Skeletal muscle tissue (tissue), 4 donors: ENCODE results near the gene CCDC9B. TPM values are rescaled to one million over a fixed set of nuclear protein-coding genes. Genes with fewer than 3 reads are reported as not detected.

Experiments
- H3K27ac ChIP-seq: one replicate; pipeline ENCODE4 v1.7.0; 2013; ENCODE audit warnings: mild to moderate bottlenecking, low read depth, low read length, inconsistent platforms
- H3K27me3 ChIP-seq, 3 donors: one replicate each; pipeline ENCODE4 v1.7.0; 2013; ENCODE audit warnings: low read length in 3 of 3; ENCODE audit not compliant: control insufficient read depth in 3 of 3, insufficient read depth in 3 of 3
- H3K36me3 ChIP-seq, 3 donors: one replicate each; pipeline ENCODE4 v1.7.0; 2013; ENCODE audit warnings: low read length in 3 of 3; ENCODE audit not compliant: control insufficient read depth in 3 of 3, insufficient read depth in 3 of 3
- H3K4me1 ChIP-seq, 3 donors: one replicate each; pipeline ENCODE4 v1.7.0; 2013; ENCODE audit warnings: low read length in 3 of 3, mild to moderate bottlenecking in 3 of 3; ENCODE audit not compliant: control insufficient read depth in 3 of 3, insufficient read depth in 3 of 3
- H3K4me3 ChIP-seq, 3 donors: one replicate each; pipeline ENCODE4 v1.7.0; 2013; ENCODE audit warnings: low read length in 3 of 3
- H3K9ac ChIP-seq, 3 donors: one replicate each; pipeline ENCODE4 v1.7.0; 2013; ENCODE audit warnings: low read length in 3 of 3, mild to moderate bottlenecking in 3 of 3, moderate library complexity in 2 of 3, low read depth in 1 of 3
- H3K9me3 ChIP-seq, 3 donors: one replicate each; pipeline ENCODE4 v1.7.0; 2013; ENCODE audit warnings: low read length in 3 of 3; ENCODE audit not compliant: control insufficient read depth in 3 of 3
- total RNA-seq: library from RNA; depleted of rRNA; stranded (reverse); fragments of >200 nt; gene quantifications from one replicate; pipeline ENCODE4 v1.2.3, GENCODE V29; 2014
- donor health status: Osteomylitis.

The CCDC9B gene
- total RNA-seq, 1 donor from 2014 or later, result 2.1 TPM

DNA sequence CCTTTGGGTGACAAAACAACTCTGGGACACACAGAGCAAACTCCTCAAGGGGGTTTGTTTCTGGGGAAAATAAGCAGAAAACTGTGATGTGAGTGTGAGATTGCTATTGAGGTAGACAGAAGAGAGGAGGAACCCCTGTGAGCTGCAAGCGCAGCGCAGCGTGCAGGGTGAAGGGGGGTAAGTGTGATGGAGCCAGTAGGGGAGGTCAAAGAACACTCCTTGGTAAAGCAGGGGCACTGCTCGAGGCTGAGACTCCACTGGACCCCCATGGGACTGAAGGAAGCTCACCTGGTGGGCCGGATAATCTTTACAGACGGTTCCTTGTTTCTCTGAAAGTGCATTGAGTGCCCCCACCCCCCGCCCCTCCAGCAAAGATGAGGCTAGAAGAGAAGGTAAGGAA, 9.7 kb downstream of the CCDC9B start:
- Histone ChIP-seq H3K4me3 (no peak overlapping the region), H3K9me3 (no peaks in the 10 kb centered on the region), H3K36me3 (peaks cover 10 to 15% (median 11%) of the 10 kb centered on the region in 3 donors), H3K27ac (no peak overlapping the region), H3K27me3 (no peaks in the 10 kb centered on the region), H3K9ac (no peak overlapping the region), H3K4me1 (peaks cover 28 to 78% (median 48%) of the 10 kb centered on the region in 3 donors)

DNA sequence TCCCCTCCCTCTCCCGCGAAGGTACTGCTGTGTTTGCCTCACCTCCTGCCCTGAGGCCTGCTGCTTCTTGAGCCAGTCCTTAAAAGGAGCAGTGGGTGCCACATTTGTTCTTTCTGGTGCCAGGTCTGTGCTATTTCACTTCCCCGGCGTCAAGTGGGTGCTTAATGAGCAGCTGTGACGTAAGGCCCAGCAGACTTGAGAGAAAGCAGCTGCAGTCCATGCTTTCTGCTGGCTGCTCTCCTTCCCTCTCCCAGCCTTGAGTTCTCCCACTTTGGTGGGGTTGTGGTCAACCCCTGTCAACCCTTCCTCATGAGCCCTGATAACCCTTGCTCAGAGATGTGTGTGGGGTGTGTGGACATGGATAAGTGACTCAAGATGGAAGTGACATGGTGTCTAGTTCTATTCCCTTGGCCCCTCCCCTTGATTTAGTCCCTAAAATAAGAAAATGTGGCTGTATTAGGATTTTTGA, 10.3 kb downstream of the CCDC9B start:
- Histone ChIP-seq H3K27me3 (no peaks in the 10 kb centered on the region), H3K9me3 (no peaks in the 10 kb centered on the region), H3K27ac (no peak overlapping the region), H3K4me1 (peaks cover 27 to 78% (median 48%) of the 10 kb centered on the region in 3 donors), H3K36me3 (peaks cover 6 to 8% (median 7%) of the 10 kb centered on the region in 3 donors), H3K4me3 (no peak overlapping the region), H3K9ac (peak overlapping the region in 1 of 3 donors; percentile 61)

DNA sequence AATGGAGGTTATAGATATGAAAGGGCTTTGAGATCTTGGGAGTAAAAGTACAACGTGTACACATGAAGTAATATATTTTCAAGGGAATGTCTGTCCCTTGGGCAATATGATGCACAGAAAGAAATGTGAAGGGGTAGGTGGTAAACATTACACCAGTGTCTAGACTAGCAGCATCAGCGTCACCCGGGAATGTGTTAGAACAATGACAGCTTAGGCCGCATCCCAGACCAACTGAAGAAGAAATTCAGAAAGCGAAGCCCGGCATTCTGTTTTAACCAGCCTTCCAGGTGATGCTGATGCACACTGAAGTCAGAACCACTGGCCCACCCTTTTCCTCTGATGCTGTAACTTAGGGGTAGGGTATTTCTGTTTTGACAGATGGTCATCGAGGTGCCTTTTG, 10.9 kb downstream of the CCDC9B start:
- Histone ChIP-seq H3K27me3 (no peaks in the 10 kb centered on the region), H3K27ac (no peak overlapping the region), H3K4me3 (no peak overlapping the region), H3K4me1 (peaks cover 26 to 78% (median 48%) of the 10 kb centered on the region in 3 donors), H3K9me3 (no peaks in the 10 kb centered on the region), H3K9ac (peak overlapping the region in 1 of 3 donors; percentile 61), H3K36me3 (peaks cover 4 to 6% (median 4%) of the 10 kb centered on the region in 3 donors)

DNA sequence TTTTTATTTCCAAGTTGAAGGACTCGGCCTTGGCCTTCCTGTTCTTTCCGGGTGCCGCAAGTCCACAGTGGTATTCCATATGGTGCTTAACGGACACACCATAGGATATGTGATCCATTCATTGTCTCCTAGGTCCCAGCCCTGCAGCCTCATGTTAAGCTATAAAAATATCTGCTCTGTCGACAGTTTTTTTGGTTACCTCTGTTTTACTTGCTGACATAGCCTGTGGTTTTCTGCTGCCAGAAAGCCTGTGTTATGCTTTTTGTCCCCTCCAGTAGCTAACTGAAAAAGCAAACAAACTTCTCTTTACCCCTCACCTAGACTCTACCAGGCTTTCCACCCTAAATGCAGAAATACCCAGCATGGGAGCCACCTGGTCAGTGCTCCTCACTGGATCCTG, 12.0 kb downstream of the CCDC9B start:
- Histone ChIP-seq H3K36me3 (peaks cover 2 to 6% (median 2%) of the 10 kb centered on the region in 3 donors), H3K9me3 (no peaks in the 10 kb centered on the region), H3K27me3 (no peaks in the 10 kb centered on the region), H3K4me3 (no peak overlapping the region), H3K27ac (no peak overlapping the region), H3K9ac (no peak overlapping the region), H3K4me1 (peaks cover 18 to 68% (median 40%) of the 10 kb centered on the region in 3 donors)

DNA sequence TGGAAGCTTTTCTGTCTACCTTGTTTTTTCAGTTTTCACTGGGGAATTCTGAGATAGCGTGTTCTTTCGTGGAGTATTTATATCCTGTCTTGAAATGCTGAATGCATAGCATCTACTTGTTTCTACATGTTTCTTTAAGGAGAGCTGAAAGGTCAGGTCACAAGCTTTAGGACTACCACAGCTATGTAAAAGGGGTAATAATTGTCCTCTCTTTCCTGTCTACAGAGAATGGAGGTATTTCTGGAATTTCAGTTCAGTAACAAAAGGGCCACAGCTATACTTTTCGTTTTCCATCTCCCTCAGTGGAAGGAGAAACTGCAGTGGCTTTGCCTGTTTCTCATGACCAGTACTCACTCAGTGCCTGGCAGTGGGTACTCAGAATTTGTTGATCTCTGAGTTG, 12.6 kb downstream of the CCDC9B start:
- no peak overlapping the region for H3K4me3 ChIP-seq
- H3K4me1 ChIP-seq, result peaks cover 16 to 65% (median 37%) of the 10 kb centered on the region in 3 donors
- no peak overlapping the region for H3K27ac ChIP-seq
- peaks cover 0 to 6% (median 2%) of the 10 kb centered on the region in 3 donors for H3K36me3 ChIP-seq
- no peak overlapping the region for H3K9ac ChIP-seq
- H3K9me3 ChIP-seq, result no peaks in the 10 kb centered on the region
- no peaks in the 10 kb centered on the region for H3K27me3 ChIP-seq

DNA sequence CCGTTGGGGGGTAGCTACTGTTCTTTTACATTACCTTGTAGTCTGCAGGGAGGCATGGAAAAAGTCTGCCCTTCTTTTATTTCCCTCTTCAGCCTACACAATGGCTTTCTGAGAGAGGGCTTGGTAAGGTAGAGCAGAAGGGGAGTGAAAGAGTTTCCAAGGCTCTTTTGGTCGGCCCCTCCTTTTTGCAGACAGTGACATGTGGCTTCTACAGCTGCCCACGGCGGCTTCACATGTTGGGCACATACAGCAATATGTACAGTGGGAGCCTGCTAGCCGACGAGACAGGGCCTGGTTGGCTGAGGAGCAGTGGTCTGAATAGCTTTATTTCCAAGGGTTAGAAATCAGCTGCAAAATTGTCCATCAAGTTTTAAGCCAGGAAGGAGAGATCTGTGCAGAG, 13.3 kb downstream of the CCDC9B start:
- Histone ChIP-seq H3K36me3 (peaks cover 0 to 6% (median 2%) of the 10 kb centered on the region in 3 donors), H3K4me1 (peaks cover 22 to 71% (median 39%) of the 10 kb centered on the region in 3 donors), H3K9ac (no peak overlapping the region), H3K27ac (no peak overlapping the region), H3K9me3 (no peaks in the 10 kb centered on the region), H3K4me3 (no peak overlapping the region), H3K27me3 (no peaks in the 10 kb centered on the region)

DNA sequence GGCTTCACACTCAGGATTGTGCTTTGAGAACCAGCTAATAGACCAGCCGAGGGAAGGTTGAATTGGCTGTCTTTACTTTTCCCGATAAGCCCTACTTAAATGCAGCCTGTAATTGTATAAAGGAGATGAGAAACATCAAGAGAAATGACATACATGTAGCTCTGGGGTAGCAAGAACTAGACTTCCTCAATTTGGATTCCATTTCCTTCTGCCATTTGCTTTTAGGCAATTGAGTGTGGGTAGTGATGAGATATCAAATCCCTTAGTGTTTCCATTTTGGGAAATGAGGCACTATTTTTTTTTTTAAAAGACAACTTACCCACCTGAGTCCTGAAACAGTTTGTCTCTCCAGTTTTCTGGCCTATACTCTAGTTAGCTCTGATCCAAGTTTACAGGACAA, 15.0 kb downstream of the CCDC9B start:
- H3K9ac ChIP-seq, result peak overlapping the region in 1 of 3 donors; percentile 18
- H3K4me3 ChIP-seq, result peak overlapping the region in 1 of 3 donors; percentile 68
- no peak overlapping the region for H3K27ac ChIP-seq
- H3K27me3 ChIP-seq, result no peaks in the 10 kb centered on the region
- H3K36me3 ChIP-seq, result peaks cover 0 to 6% (median 2%) of the 10 kb centered on the region in 3 donors
- H3K9me3 ChIP-seq, result no peaks in the 10 kb centered on the region
- peaks cover 22 to 55% (median 34%) of the 10 kb centered on the region in 3 donors for H3K4me1 ChIP-seq

DNA sequence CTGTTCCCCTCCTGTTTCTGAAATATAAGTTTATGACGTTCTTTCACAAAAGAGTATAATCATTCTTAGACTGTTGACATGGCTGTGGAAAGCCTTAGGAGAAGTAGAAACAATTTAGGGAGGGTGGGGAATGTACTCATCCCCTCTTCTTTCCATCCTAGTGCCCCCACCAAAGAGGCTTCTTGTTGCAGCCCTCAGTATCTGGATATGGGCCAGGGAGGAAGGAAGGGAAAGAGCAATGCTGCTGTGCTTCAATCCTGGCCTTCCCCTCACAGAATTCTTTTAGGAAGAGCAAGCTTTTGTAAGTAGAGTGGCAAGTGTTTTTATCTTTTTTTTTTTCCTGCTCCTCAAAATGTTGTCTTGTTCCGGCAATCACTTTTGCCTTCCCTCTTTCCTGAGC, 15.6 kb downstream of the CCDC9B start:
- peaks cover 21 to 50% (median 29%) of the 10 kb centered on the region in 3 donors for H3K4me1 ChIP-seq
- no peak overlapping the region for H3K27ac ChIP-seq
- H3K27me3 ChIP-seq, result no peaks in the 10 kb centered on the region
- H3K36me3 ChIP-seq, result peaks cover 0 to 6% (median 2%) of the 10 kb centered on the region in 3 donors
- no peaks in the 10 kb centered on the region for H3K9me3 ChIP-seq
- peak overlapping the region in 2 of 3 donors; percentile 35 to 74 for H3K9ac ChIP-seq
- H3K4me3 ChIP-seq, result peak overlapping the region; percentile 68 to 81 (median 79)

DNA sequence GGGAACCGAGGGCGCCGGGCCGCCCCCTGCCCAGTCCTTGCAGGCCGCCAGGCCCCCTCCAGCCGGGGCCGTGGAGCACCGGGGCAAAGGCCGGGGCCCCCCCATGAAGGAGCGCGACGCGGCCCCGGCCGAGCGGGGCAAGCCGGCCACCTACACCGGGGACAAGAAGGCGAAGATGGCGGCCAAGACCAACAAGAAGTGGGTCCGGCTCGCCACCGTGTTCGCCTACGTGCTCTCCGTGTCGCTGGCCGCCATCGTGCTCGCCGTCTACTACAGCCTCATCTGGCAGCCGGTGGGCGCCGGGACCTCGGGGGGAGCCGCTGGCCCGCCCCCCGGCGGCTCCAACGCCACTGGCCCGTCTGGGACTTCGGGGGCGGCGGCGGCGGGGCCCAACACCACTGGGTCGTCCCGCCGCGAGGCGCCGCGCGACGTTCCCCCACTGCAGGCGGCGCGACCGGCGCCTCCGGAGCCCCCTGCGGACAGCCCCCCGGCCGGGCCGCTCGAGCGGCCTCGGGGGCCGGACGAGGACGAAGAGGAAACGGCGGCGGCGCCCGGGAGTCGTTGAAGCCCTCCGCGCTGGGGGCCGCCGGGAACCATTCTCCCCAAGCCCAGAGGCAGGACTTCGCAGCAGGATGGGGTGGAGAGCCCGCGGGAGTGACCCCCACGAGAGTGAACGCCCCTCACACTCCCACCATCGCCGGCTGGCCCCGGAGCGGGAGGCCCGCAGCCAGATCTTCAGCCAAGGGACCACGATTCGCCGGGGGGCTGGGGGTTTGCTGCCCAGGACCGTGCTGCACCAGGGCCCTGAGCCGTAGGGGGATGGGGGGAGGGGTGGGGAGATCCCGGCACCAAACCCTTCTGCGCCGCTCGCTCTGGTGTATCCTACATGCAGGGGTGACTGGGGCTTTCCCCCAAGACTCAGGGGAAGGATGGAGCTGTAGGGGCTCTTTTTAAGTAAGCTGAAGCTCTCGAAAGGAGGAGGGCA, 16.5 kb downstream of the CCDC9B start:
- Histone ChIP-seq H3K27me3 (no peaks in the 10 kb centered on the region), H3K27ac (no peak overlapping the region), H3K9ac (peak overlapping the region; percentile 62 to 80 (median 74)), H3K4me3 (peak overlapping the region; percentile 68 to 81 (median 79)), H3K9me3 (no peaks in the 10 kb centered on the region), H3K4me1 (peaks cover 20 to 44% (median 29%) of the 10 kb centered on the region in 3 donors), H3K36me3 (peaks cover 0 to 6% (median 2%) of the 10 kb centered on the region in 3 donors)
